Measurements from ENCODE around the gene ZC3H10. TPM values are rescaled to one million over a fixed set of nuclear protein-coding genes. Genes with fewer than 3 reads are reported as not detected.

ZC3H10 gene
- total and polyA plus RNA-seq, 2 of the 13 experiments (the other 11 are each of a cell fraction or from before 2014, with no cell fraction given) = 0.70 to 2.3 TPM

DNA sequence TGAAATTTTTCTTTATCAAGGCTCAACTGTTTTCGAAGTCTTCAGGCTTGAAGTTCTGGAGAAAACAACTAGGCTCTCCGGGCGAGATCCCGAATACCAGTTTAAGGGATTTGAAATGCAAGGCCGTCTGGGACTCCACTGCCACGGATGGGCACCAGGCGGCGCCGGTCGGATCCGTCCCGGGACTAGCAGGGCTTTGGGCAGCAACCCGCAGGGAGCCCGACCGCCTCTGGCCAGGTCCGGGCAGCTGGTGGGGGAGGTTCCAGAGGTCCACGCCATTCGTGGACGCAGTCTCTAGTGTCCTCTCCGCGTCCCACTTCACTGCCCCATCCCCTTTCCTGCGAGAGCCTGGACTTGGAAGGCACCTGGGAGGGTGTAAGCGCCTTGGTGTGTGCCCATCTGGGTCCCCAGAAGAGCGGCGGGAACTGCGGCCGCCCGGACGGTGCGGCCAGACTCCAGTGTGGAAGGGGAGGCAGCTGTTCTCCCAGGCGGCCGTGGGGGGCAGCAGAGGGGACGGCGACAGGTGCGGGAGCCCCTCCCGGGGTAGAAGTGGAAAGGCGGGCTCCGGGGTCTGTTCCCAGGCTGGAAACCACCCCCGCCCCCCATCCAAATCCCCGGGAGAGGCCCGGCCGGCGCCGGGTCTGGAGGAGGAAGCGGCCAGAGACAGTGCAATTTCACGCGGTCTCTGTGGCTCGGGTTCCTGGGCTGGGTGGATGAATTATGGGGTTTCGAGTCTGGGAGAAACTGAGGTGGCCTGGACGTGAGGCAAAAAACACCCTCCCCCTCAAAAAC is 38.9 kb upstream of the ZC3H10 start (continued):
- TF ChIP-seq NCOA2 (CRISPR knock-in tag; IDR thresholded peaks at IDR 0.05) = peak; percentile 32
- peak; percentile 58 for TF ChIP-seq PTBP1 (IDR thresholded peaks at IDR 0.05; ENCODE audit: low read depth, low read length, poor library complexity, severe bottlenecking)
- 0 out of 2 replicates have a peak, but pooled peaks have one; percentile 36 for TF ChIP-seq ETV6 (CRISPR knock-in tag; conservative IDR thresholded peaks at IDR 0.05)
- peak; percentile 43; the same call in 1 of the 2 replicates for TF ChIP-seq ETV5 (CRISPR knock-in tag; IDR thresholded peaks at IDR 0.05; ENCODE audit: borderline replicate concordance)
- peak; percentile 82; the same call in 1 of the 2 replicates for TF ChIP-seq NFKB2 (CRISPR knock-in tag; IDR thresholded peaks at IDR 0.05; ENCODE audit: borderline replicate concordance)
- TF ChIP-seq ZNF230 (CRISPR knock-in tag; IDR thresholded peaks at IDR 0.05) = no peak; the same call in 1 of the 2 replicates
- TF ChIP-seq SRSF1 (optimal IDR thresholded peaks at IDR 0.05; ENCODE audit: low read depth, low read length) = peak; percentile 63
- TF ChIP-seq ZNF232 (CRISPR knock-in tag; IDR thresholded peaks at IDR 0.05; ENCODE audit: borderline replicate concordance) = 0 out of 2 replicates have a peak, but pooled peaks have one; percentile 10
- no peak for TF ChIP-seq ZNF326 (CRISPR knock-in tag; IDR thresholded peaks at IDR 0.05; ENCODE audit: borderline replicate concordance)
- no peak for TF ChIP-seq ZBTB40 (IDR thresholded peaks at IDR 0.05)
- TF ChIP-seq ZBTB40 (CRISPR knock-in tag; IDR thresholded peaks at IDR 0.05) = peak; percentile 37; the same call in 1 of the 2 replicates
- TF ChIP-seq ZSCAN21 (CRISPR knock-in tag; IDR thresholded peaks at IDR 0.05; ENCODE audit: borderline replicate concordance) = peak; percentile 59
- peak; percentile 78 for TF ChIP-seq KAT7 (CRISPR knock-in tag; IDR thresholded peaks at IDR 0.05; ENCODE audit: borderline replicate concordance)
- TF ChIP-seq HOXA5 (CRISPR knock-in tag; IDR thresholded peaks at IDR 0.05) = no peak
- 0 out of 2 replicates have a peak, but pooled peaks have one; percentile 17 for TF ChIP-seq ARNT2 (CRISPR knock-in tag; IDR thresholded peaks at IDR 0.05; ENCODE audit: low read depth)
- TF ChIP-seq FOXP1 (IDR thresholded peaks at IDR 0.05) = no peak
- TF ChIP-seq FOXP1 (CRISPR knock-in tag; IDR thresholded peaks at IDR 0.05) = 0 out of 2 replicates have a peak, but pooled peaks have one; percentile 23
- peak; percentile 67; the same call in 1 of the 2 replicates for TF ChIP-seq ZFP90 (CRISPR knock-in tag; IDR thresholded peaks at IDR 0.05; ENCODE audit: borderline replicate concordance)
- TF ChIP-seq PHF8 (CRISPR knock-in tag; IDR thresholded peaks at IDR 0.05) = peak; percentile 78
- TF ChIP-seq ZBTB42 (CRISPR knock-in tag; IDR thresholded peaks at IDR 0.05) = no peak

All from HepG2 (cell line).